Endothelial cell of umbilical vein (primary cell): ENCODE results near the gene SWI5. TPM values are rescaled to one million over a fixed set of nuclear protein-coding genes. Genes with fewer than 3 reads are reported as not detected.

Experiments used
- BruUV-seq: library from RNA; stranded (reverse); fragments of 400-500 nt; replicated peaks from 2 replicates; lab custom pipeline; 2021; lab: Mats Ljungman, UMichigan
- CTCF ChIA-PET: fragments of 300-600, 350-600 bp; sonication (Branson Sonifier 250); formaldehyde crosslinking; loops from one replicate; lab custom pipeline; 2021; ENCODE audit warnings: antibody characterized with exemption, inconsistent platforms; lab: Charles Lee
- POLR2A ChIA-PET: fragments of 300-600, 350-600 bp; sonication (Branson Sonifier 250); formaldehyde crosslinking; loops from one replicate; lab custom pipeline; 2021; ENCODE audit warnings: antibody characterized with exemption, inconsistent platforms; lab: Charles Lee
- DNase-seq: peaks from one replicate; pipeline ENCODE4 v3.0.0-alpha.2; 2011; ENCODE audit warnings: low read depth, low spot score
- FAIRE-seq: peaks from 2 replicates; lab custom pipeline; 2011; peaks lifted over from hg19 to GRCh38; lab: Jason Lieb, UNC
- H2AFZ ChIP-seq: 2 replicates; pipeline ENCODE4 v1.6.0; 2012; ENCODE audit warnings: low read depth, low read length, control low read depth, inconsistent platforms
- H3K27ac ChIP-seq: 2 replicates; pipeline ENCODE4 v1.5.1; 2011; ENCODE audit warnings: low read depth, mild to moderate bottlenecking, control low read depth, low read length, moderate library complexity; ENCODE audit not compliant: insufficient read depth
- H3K27me3 ChIP-seq, 2 experiments: 2 replicates each; pipeline versions ENCODE4 v1.6.0 to v1.6.1; 2011; ENCODE audit warnings: low read length in 2 of 2, mixed read lengths in 1 of 2; ENCODE audit not compliant: control insufficient read depth in 2 of 2, insufficient read depth in 2 of 2
- H3K36me3 ChIP-seq, 2 experiments: 2 replicates in 1 of 2; 3 replicates in 1 of 2; pipeline ENCODE4 v1.5.1; 2011; ENCODE audit warnings: low read length in 2 of 2, mild to moderate bottlenecking in 1 of 2, moderate library complexity in 1 of 2; ENCODE audit not compliant: control insufficient read depth in 2 of 2, insufficient read depth in 2 of 2; ENCODE audit errors: extremely low read depth in 1 of 2
- H3K4me1 ChIP-seq: 3 replicates; pipeline ENCODE4 v1.5.1; 2011; ENCODE audit warnings: mild to moderate bottlenecking, low read length; ENCODE audit not compliant: control insufficient read depth, insufficient read depth; ENCODE audit errors: extremely low read depth
- H3K4me2 ChIP-seq: 2 replicates; pipeline ENCODE4 v1.6.1; 2011; ENCODE audit warnings: low read length, control low read depth, mixed read lengths; ENCODE audit not compliant: insufficient read depth
- H3K4me3 ChIP-seq, 3 experiments: fragments of 200-600 bp in 1 of 3; sonication (generic), shearing (Covaris generic) in 1 of 3; replicated peaks in 1 of 3; 2 replicates each; pipeline ENCODE4 v1.5.1; 2011 to 2016; ENCODE audit warnings: control low read depth in 3 of 3, low read length in 3 of 3, mild to moderate bottlenecking in 2 of 3, inconsistent platforms in 1 of 3, low read depth in 1 of 3, moderate library complexity in 1 of 3; ENCODE audit not compliant: insufficient read depth in 1 of 3
- H3K79me2 ChIP-seq: 2 replicates; pipeline ENCODE4 v1.6.0; 2012; ENCODE audit warnings: low read length, inconsistent platforms; ENCODE audit not compliant: control insufficient read depth, insufficient read depth
- H3K9ac ChIP-seq: replicated peaks from 2 replicates; pipeline ENCODE3; 2011; ENCODE audit warnings: low read length, control low read depth; ENCODE audit not compliant: insufficient read depth; ENCODE audit errors: extremely low read depth
- H3K9me1 ChIP-seq: replicated peaks from 3 replicates; pipeline ENCODE4 v1.6.0; 2011; ENCODE audit warnings: mild to moderate bottlenecking, low read length; ENCODE audit not compliant: control insufficient read depth, insufficient read depth; ENCODE audit errors: extremely low read depth
- H3K9me3 ChIP-seq: replicated peaks from 2 replicates; pipeline ENCODE4 v1.5.1; 2012; ENCODE audit warnings: low read length, inconsistent platforms; ENCODE audit not compliant: control insufficient read depth, insufficient read depth
- H4K20me1 ChIP-seq: replicated peaks from 2 replicates; pipeline ENCODE3; 2011; ENCODE audit warnings: mild to moderate bottlenecking, low read length; ENCODE audit not compliant: control insufficient read depth, insufficient read depth; ENCODE audit errors: extremely low read depth
- EZH2 ChIP-seq: IDR thresholded peaks from 2 replicates; pipeline ENCODE4 v1.6.1; 2012; ENCODE audit warnings: borderline replicate concordance, low read depth, mild to moderate bottlenecking, moderate library complexity, low read length, inconsistent platforms; ENCODE audit not compliant: severe bottlenecking
- GATA2 ChIP-seq: IDR thresholded peaks from 2 replicates; pipeline ENCODE4 v1.7.0; 2011; ENCODE audit warnings: low read depth, mild to moderate bottlenecking, moderate library complexity, mixed read lengths, low read length; ENCODE audit not compliant: insufficient read length, insufficient read depth
- JUN ChIP-seq: IDR thresholded peaks from 2 replicates; pipeline ENCODE4 v1.6.1; 2011; ENCODE audit warnings: borderline replicate concordance, low read depth; ENCODE audit not compliant: insufficient read length, insufficient read depth
- POLR2A ChIP-seq: IDR thresholded peaks from 2 replicates; pipeline ENCODE4 v1.6.1; 2012; ENCODE audit warnings: low read depth, mild to moderate bottlenecking, control low read depth, low read length
- POLR2AphosphoS5 ChIP-seq: IDR thresholded peaks from 2 replicates; pipeline ENCODE4 v1.6.1; 2012; ENCODE audit warnings: low read depth, mild to moderate bottlenecking, control low read depth, low read length, moderate library complexity; ENCODE audit not compliant: insufficient read depth
- dilution Hi-C: fragments of 300-500 bp; cut with MboI; formaldehyde crosslinking; loops from one replicate; pipeline ENCODE4 v1.15.0; 2019; ENCODE audit warnings: low sequenced_read_pairs; ENCODE audit not compliant: extremely low pct_ligation_motif_present
- intact Hi-C: fragments of 100-400 bp; cut with micrococcal nuclease; formaldehyde crosslinking; loops from one replicate; pipeline ENCODE4 v1.10.0; 2022
- polyA plus RNA-seq, 4 experiments: library from polyadenylated mRNA; depleted of rRNA in 3 of 4; stranded (reverse) in 3 of 4; unstranded in 1 of 4; fragments of >200 nt; gene quantifications; 2 replicates each; pipeline versions ENCODE4 v1.2.1 to v1.2.3, GENCODE V29; 2011 to 2012; ENCODE audit warnings: missing spikeins in 1 of 4
- total RNA-seq: library from RNA; stranded (reverse); gene quantifications from 2 replicates; pipeline ENCODE4 v1.2.3, GENCODE V29; 2021
- TF ChIP-seq, protein P1 (sequence below): IDR thresholded peaks from 2 replicates; pipeline ENCODE4 v1.6.1; 2011; ENCODE audit not compliant: insufficient read depth, insufficient read length

The SWI5 gene
- total and polyA plus RNA-seq, 2 donors (not counting 3 experiments of a cell fraction or from before 2014, with no cell fraction given): 21.2 to 58.0 TPM

- Histone ChIP-seq H3K27ac (peak within 1 kb of the TSS; percentile 89), H3K36me3 (peaks cover 2 to 12% of the 10 kb centered on the region in 2 experiments), H3K9me1 (no peaks in the 10 kb centered on the region), H3K9me3 (no peaks in the 10 kb centered on the region), H3K79me2 (peaks cover 27% of the 10 kb centered on the region), H3K4me1 (peaks cover 27% of the 10 kb centered on the region), H3K4me2 (peak within 1 kb of the TSS; percentile 86), H3K27me3 (no peaks in the 10 kb centered on the region), H4K20me1 (no peaks in the 10 kb centered on the region), H2AFZ (peak within 1 kb of the TSS; percentile 68), H3K4me3 (peak within 1 kb of the TSS; percentile 80 to 95 (median 81)), H3K9ac (peak within 1 kb of the TSS; percentile 95)
- FAIRE-seq: no peak
- peak; percentile 58 for DNase-seq
- dilution Hi-C loops (no loop called here), intact Hi-C loops (loop anchor here (1.0 to 2.0 kb wide), 3 partner anchors 20 to 115 kb away; partner anchors contain the start of genes BBLN, COQ4 and TRUB2)
- TF ChIP-seq, protein P1, sequence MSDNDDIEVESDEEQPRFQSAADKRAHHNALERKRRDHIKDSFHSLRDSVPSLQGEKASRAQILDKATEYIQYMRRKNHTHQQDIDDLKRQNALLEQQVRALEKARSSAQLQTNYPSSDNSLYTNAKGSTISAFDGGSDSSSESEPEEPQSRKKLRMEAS: no peak
- TF ChIP-seq POLR2AphosphoS5 (no peak), POLR2A (peak; percentile 38), EZH2 (no peak), JUN (no peak), GATA2 (no peak)
- no TSS peak for BruUV-seq
- ChIA-PET POLR2A (no interaction called here), CTCF (interaction anchor here (0.7 to 1.1 kb wide), 6 partner anchors 20 to 145 kb away, joined by 3 to 7 read pairs (median 5); partner anchors contain the start of gene CERCAM)
These were observed 673 bp upstream of the SWI5 start, which contains the start of gene GOLGA2 for GRCh38 chr9:128275198-128276007. Gene GOLGA2, minus strand, starts transcription at chr9:128276007. Its CDS starts 31 bp downstream, at chr9:128275976.
